ENCODE results near the gene NFIX.

The NFIX gene

DNA sequence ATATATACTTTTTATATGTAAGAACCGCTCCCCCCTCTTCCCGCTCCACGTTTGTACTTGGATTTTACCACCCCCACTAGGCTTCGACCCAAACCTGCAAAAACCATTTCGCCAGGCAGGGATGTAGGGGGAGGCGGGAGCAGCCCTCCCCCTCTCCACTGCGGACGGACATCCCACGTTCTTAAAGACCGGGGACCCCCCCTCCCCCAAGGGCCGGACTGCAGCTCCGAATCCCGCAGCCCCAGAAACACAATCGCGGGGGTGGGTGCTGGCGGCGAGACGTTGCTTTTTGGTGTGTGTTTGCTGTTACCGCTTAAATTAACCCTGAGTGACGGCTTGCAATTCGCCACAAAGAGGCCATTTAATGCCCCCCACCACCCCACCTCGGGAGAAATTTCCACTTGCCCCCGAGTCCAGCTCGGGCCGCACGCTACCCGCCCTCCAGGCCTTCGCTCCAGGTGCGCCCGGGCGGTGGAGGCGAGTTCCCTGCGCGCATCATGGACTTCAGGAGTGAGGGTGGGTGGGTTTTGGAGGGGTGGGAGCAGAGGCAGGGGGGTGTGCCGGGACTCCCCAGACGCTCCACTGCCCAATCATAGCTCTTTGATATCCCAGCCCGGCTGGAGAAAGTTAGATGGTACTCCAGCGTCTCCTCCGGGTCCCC is 15.8 kb downstream of the NFIX start:
- FAIRE-seq (no peak), DNase-seq (ENCODE audit: insufficient read length, low spot score) (no peak)
- TF ChIP-seq, protein P1, sequence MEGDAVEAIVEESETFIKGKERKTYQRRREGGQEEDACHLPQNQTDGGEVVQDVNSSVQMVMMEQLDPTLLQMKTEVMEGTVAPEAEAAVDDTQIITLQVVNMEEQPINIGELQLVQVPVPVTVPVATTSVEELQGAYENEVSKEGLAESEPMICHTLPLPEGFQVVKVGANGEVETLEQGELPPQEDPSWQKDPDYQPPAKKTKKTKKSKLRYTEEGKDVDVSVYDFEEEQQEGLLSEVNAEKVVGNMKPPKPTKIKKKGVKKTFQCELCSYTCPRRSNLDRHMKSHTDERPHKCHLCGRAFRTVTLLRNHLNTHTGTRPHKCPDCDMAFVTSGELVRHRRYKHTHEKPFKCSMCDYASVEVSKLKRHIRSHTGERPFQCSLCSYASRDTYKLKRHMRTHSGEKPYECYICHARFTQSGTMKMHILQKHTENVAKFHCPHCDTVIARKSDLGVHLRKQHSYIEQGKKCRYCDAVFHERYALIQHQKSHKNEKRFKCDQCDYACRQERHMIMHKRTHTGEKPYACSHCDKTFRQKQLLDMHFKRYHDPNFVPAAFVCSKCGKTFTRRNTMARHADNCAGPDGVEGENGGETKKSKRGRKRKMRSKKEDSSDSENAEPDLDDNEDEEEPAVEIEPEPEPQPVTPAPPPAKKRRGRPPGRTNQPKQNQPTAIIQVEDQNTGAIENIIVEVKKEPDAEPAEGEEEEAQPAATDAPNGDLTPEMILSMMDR (IDR thresholded peaks at IDR 0.05; ENCODE audit: insufficient read depth, missing control alignments): no peak

DNA sequence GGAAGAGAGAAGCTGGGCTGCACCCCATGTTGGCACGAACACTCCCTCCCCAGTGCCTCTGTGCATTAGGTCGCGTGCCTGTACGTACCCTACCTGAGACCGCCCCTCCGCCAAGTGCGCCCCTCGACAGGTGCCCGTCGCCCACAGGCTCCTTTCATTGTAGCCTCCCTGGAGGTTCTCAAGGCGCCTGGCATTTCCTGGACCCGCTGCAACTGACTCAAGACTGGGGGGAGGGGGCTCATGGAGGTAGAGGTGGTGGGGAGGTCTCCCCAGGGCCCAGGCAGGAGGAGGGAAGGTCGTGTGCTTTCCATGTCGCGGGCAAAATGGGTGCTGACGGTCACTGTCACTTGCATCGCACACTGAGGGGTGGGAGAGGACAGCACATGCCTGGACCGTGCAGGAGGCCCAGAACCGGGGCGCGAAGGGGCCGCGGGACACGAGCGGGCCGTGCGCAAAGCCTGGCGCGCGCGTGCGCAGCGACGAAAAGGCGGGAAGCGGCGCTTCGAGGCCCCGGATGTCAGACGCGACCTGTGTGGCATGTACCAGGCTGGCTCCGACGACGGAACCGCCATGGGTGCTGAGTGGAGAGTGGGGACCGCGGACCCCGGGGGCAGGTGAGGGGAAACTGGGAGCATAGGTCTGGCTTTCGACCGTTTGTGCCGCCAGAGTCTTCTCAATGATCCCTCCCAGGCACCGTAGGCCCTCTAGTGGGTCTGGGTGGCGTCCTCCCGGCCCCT is 16.5 kb downstream of the NFIX start:
- TF ChIP-seq, protein P1 (IDR thresholded peaks at IDR 0.05; ENCODE audit: insufficient read depth, missing control alignments): no peak
- no peak for DNase-seq (ENCODE audit: insufficient read length, low spot score)
- FAIRE-seq: no peak

GRCh38 chr19:13012390-13012689 is 17.1 kb downstream of the NFIX start:
- TF ChIP-seq, protein P1 (IDR thresholded peaks at IDR 0.05; ENCODE audit: insufficient read depth, missing control alignments): no peak
- no peak for FAIRE-seq
- no peak for DNase-seq (ENCODE audit: insufficient read length, low spot score)

DNA sequence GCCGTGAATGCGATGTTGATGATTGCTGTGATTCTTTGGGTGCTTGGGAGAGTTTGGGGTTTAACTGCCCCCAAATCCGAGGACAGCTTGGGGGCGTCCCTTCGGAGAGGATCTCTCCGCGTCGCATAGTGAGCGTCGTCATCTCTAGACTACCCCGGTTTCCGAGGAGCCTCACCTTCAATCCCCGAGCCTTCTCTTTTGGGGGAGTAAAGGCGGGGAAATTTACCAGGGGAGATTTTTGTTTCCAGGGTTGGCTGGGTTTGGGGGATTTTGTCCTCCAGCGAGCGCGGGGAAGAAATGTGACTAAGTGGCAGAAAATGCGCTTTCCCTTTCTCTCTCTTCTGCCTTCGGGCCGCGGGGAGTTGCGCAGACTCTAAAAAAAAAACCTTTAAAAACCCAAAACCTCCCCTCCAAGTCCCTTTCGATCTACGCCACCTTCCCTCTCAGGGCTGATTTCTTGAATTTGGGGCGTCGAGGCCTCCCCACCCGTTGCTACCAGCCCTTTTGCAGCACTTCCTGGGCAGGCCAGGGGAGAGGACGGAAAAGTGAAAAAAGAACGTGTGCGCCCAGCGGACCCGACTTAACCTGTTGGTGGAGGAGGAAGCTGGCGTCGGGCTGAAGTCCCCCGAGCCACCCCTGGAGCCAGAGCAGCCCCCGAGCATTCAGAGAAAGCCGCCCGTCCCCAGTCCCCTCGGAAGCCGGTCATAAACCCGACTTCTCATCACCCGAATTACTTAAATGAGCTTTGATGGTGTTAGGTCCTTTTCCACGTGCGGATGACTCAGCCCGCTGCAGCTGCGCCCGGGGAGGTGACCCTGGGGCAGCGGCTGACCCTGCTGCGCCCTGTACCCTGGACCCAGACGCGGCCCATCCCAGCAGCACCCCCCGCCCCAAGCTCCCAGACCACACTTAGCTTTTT is 17.7 kb downstream of the NFIX start:
- FAIRE-seq (no peak), DNase-seq (ENCODE audit: insufficient read length, low spot score) (no peak)
- TF ChIP-seq, protein P1 (IDR thresholded peaks at IDR 0.05; ENCODE audit: insufficient read depth, missing control alignments): no peak

GRCh38 chr19:13013649-13014048 is 18.4 kb downstream of the NFIX start:
- DNase-seq (ENCODE audit: insufficient read length, low spot score) (no peak), FAIRE-seq (no peak)
- TF ChIP-seq, protein P1 (IDR thresholded peaks at IDR 0.05; ENCODE audit: insufficient read depth, missing control alignments): no peak

- FAIRE-seq: no peak
- DNase-seq (ENCODE audit: insufficient read length, low spot score): no peak
- TF ChIP-seq, protein P1 (IDR thresholded peaks at IDR 0.05; ENCODE audit: insufficient read depth, missing control alignments): no peak
Observed at GRCh38 chr19:13014101-13014920, 19.0 kb downstream of the NFIX start.

Data from D721Med (cell line).